ENCODE data around the gene TUBGCP6.

DNA sequence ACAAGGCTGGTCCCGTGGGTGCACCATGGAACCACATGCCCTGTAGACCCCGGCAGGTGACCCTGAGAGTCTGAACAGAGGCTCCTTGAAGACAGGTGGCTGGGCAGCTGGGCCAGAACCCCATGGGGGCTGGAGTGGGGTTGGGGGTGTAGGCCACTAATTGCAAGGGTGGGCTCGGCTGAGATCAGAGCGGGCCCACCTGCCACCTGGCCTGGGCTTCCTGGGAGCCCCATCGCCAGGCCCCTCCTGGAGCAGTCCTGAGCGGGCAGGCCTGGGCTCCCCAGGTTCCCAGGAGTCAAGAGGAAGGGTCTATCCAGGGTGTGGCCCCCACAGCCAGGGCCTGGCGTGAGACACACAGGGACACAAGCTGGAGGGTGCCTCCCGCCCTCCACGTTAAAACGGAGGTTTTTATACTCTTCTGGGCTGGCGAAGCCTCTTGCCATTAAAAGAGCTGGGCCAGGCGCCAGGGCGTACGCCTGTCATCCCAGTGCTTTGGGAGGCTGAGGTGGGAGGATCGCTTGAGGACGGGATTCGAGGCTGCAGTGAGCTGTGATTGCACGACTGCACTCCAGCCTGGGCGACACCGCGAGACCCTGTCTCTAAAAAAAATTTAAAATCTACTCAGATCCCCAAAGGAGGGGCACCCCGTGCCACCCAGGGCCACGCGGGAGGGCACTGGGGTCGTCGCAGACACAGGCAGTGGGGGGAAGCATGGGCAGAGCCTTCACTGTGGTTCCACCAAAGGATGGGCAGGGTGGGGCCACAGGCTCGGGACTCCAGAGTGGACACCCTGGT, 63.9 kb downstream of the TUBGCP6 start:
- TF ChIP-seq, protein P1, sequence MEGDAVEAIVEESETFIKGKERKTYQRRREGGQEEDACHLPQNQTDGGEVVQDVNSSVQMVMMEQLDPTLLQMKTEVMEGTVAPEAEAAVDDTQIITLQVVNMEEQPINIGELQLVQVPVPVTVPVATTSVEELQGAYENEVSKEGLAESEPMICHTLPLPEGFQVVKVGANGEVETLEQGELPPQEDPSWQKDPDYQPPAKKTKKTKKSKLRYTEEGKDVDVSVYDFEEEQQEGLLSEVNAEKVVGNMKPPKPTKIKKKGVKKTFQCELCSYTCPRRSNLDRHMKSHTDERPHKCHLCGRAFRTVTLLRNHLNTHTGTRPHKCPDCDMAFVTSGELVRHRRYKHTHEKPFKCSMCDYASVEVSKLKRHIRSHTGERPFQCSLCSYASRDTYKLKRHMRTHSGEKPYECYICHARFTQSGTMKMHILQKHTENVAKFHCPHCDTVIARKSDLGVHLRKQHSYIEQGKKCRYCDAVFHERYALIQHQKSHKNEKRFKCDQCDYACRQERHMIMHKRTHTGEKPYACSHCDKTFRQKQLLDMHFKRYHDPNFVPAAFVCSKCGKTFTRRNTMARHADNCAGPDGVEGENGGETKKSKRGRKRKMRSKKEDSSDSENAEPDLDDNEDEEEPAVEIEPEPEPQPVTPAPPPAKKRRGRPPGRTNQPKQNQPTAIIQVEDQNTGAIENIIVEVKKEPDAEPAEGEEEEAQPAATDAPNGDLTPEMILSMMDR (IDR thresholded peaks at IDR 0.05) = no peak
- TF ChIP-seq POLR2A (IDR thresholded peaks at IDR 0.05) = no peak

Measured in prostate gland (tissue), 2 donors.